Posterior cingulate gyrus (tissue), 11 donors: ENCODE measurements around the gene TFPT.
"Not testable (repeated sequence)": the region's sequence is repeated elsewhere in the genome, so short reads cannot be mapped to it uniquely, and the experiment has no call there.

Experiments
- DNase-seq, 10 donors: peaks; one replicate each; pipeline versions ENCODE4 v3.0.0 to v3.0.0-alpha.2; 2020 to 2021; ENCODE audit warnings: mixed read lengths in 3 of 10
- intact Hi-C: fragments of 100-400 bp; cut with DNase I; formaldehyde crosslinking; loops from one replicate; pipeline ENCODE4 v1.15.1; 2023

The TFPT gene

DNA sequence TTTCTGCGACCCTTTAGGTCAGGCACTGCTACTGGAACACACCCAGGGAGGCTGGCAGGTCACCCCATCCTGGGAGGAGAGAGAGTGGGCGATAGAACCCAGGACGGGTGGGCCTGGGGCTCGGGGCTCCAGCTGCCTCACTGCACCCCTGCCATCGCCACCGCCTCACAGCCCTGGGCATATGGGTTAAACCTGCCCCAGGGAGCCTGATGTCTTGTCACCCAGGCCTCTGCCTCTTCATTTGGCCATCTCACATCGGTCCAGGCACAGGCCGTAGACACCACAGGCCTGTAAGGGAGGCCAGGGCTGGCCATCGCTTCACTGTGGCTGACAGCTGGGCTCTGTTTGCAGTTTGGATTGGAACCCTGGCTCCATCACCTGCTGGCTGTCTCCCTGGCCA is 10.3 kb upstream of the TFPT start:
- DNase-seq = no peak

DNA sequence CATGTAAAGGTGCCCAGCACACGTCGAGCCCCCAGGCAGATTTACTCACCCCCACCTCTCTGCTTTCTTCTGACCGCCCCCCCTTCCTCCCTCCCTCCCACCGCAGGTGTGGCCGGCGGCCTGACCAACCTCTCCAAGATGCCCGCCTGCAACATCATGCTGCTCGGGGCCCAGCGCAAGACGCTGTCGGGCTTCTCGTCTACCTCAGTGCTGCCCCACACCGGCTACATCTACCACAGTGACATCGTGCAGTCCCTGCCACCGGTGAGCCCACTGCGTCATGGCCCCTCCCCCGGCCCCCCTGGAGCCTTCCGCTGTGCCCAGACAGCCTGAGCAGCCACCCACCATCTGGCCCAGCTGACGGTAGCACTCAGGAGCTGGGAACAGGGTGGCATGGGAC is 8.9 kb upstream of the TFPT start:
- DNase-seq = no peak
- intact Hi-C loops = no loop called here

More for the DNA sequence above, 10.3 kb upstream of the TFPT start:
- intact Hi-C loops = no loop called here

DNA sequence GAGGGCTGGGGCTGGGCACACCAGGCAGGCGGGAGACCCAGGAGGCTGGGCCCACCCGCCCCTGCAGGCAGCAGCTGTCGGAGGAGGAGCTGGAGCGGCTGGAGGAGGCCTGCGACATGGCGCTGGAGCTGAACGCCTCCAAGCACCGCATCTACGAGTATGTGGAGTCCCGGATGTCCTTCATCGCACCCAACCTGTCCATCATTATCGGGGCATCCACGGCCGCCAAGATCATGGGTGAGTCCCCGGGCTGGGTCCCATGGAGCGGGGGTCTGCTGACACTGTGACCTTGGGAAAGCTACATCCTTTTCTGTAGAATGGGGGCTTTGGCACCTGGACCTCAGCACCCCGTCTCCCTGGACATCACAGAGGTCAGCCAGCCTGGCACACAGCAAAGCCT is 8.2 kb upstream of the TFPT start:
- intact Hi-C loops = no loop called here
- DNase-seq = no peak

DNA sequence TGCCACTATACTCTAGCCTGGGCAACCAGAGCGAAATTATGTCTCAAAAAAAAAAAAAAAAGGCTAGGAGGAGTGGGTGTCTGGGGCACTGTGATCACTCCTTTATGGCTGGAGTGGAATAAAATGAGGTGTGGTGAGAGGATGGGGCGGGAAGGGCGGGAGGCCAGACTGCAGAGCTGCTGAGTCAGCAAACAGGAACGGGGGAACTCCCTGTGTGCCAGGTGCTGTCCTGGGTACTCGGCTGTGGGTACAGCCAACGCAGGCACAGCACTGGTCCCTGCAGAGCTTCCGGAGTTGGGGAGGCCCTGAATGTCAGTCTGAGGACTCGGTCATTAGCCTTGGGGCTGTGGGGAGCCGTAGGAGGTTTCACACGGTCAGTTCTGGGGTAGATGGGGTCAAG is 5.8 kb upstream of the TFPT start:
- DNase-seq = no peak
- intact Hi-C loops = no loop called here

DNA sequence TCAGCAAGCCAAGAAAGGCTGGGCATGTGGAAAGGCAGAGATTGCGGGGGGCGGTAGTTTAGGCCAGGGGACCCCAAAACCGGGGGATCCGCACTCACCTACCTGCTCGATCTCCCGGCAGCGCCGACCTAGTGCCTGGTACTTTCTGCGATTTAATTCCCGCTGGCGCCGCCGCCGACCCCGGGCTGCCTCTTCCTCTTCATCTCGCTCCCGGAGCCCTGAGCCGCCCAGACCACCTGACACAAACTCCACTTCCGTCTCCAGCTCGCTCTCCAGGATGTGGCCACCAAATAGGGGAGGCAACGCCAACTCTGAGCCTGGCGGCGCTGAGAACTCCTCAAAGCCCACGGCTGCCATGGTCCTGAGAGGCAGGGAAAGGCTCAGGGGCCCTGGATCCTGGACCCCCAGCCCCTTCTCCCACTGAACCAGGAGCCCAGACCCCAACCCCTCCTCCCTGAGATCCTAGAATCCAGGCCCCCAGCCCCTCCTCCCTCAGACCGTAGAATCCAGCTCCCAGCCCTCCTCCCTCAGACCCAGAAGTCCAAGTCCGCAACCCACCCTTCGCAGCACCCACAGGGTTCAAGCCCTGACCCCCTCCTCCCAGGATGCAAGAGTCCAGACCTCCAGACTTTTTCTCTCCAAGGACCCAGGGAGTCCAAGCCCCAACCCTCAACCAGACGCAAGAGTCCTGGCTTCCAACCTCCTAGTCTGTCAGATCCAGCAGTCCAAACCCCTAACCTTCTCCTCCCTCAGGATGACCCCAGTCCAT is 933 bp downstream of the TFPT start:
- peak in 8 of 10 donors; percentile 33 to 94 (median 48) for DNase-seq
- intact Hi-C loops = loop anchor here (1.0 kb wide), 2 partner anchors 12 to 23 kb away; partner anchors contain the start of genes CNOT3 and NDUFA3

DNA sequence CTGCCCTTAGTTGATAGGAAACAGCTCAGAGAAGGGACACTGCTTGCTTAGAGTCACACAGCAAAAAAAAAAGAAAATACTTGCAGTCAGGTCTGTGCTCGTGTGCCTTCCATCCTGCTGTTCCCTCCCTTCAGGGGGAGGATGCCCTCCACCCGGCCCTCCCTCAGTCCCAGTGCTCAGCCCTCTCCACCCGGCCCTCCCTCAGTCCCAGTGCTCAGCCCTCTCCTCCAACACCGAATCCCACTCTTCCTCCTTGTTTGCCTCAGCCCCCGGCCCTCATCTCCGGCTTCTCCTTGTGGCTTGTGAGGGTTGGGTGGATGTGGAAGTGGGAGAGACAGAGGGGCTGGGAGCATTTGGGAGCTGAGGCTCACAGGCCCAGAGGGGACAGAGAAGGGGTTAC is 5.8 kb downstream of the TFPT start:
- peak in 3 of 10 donors; percentile 56 to 87 (median 66) for DNase-seq
- intact Hi-C loops = loop anchor here (10.0 kb wide), 1 partner anchor 125 kb away; no protein-coding TSS in a partner anchor

DNA sequence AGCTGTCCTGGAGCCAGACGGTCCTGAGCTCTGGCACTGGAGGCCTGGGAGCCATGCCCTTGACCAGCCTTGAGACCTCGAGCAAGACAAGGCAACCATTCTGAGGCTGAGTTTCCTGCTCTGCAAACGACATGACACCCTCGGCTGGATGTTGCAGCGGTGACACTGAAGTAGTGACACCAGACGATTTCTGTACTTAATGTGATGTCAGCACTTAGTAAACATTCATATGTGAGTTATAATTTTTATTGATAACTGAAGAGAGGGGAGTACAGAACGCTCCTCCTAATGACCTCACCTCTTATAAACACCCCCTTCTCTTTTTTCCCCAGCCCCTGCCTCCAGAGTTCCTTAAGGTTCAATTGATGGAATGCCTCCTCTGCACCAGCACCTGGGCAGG is 7.0 kb downstream of the TFPT start:
- intact Hi-C loops = loop anchor here (10.0 kb wide), 1 partner anchor 124 kb away; no protein-coding TSS in a partner anchor
- peak in 2 of 10 donors; percentile 14 to 26 for DNase-seq

DNA sequence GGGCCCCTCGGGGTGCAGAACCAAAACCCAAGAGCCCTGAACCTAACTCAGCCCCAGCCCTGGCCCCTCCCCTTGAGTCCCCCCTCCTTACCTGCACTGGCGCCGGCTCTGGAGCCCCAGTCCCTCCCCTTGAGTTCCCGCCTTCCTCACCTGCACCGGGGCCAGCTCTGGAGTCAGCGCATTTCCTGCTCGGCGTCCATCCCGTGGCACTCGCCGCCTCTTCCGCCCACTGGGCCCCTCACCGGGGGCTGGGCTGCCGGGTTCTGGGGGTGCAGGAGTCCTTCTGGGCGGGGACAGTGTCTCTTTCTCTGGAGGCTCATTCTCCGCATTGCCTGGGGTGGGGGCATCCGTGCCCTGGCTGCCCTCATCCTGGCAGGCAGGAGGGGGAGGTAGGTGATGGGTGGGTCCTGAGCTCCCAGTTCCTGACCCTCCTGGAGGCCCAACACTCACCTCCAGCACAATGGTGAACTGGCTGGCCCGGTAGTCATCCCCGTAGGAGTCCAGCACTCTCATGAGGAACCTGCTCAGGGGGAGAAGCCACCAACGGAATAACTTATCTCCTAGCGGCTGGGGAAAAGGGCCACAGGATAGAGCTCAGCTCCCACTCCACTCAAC is 7.5 kb downstream of the TFPT start:
- intact Hi-C loops = loop anchor here (10.0 kb wide), 1 partner anchor 123 kb away; no protein-coding TSS in a partner anchor
- DNase-seq = peak in 3 of 10 donors; percentile 48 to 66 (median 52)

DNA sequence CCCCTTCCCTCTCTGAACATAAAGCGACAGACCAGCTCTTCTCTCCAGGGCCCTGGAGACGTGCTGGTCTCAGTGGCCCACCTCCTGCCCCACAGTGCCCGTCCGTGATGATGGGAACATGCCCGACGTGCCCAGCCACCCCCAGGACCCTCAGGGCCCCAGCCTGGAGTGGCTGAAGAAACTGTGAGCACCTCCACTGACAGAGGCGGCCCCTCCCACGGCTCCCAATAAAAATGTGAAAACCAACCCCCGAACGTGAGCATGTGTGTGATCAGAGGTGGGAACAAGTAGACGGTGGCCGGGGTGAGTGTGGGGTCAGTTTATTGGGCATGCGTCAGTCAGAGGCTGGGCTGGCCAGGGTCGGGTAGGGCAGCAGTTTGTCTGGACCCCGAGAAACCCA is 8.7 kb downstream of the TFPT start:
- intact Hi-C loops = loop anchor here (10.0 kb wide), 1 partner anchor 122 kb away; no protein-coding TSS in a partner anchor
- peak in 2 of 10 donors; percentile 44 to 50 for DNase-seq

DNA sequence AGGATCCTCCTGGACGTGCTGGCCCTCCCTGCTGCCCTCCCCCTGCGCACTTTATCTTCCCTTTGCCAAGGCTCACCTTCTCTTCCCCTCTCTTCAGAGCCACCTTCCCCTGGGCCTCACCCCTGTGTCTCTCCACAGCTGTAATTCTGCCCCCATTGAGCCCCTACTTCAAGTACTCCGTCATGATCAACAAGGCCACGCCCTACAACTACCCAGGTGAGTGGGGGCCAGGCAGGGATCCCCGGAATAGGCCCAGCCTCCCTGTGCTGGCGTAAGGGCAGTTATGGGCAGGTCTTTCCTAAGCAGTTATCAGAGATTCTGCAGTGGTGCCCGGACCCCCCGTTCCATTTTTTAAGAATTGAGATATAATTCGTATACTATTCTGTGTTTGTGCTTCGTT is 9.7 kb downstream of the TFPT start:
- peak in 3 of 10 donors; percentile 18 to 55 (median 34) for DNase-seq
- intact Hi-C loops = loop anchor here (10.0 kb wide), 1 partner anchor 121 kb away; no protein-coding TSS in a partner anchor

DNA sequence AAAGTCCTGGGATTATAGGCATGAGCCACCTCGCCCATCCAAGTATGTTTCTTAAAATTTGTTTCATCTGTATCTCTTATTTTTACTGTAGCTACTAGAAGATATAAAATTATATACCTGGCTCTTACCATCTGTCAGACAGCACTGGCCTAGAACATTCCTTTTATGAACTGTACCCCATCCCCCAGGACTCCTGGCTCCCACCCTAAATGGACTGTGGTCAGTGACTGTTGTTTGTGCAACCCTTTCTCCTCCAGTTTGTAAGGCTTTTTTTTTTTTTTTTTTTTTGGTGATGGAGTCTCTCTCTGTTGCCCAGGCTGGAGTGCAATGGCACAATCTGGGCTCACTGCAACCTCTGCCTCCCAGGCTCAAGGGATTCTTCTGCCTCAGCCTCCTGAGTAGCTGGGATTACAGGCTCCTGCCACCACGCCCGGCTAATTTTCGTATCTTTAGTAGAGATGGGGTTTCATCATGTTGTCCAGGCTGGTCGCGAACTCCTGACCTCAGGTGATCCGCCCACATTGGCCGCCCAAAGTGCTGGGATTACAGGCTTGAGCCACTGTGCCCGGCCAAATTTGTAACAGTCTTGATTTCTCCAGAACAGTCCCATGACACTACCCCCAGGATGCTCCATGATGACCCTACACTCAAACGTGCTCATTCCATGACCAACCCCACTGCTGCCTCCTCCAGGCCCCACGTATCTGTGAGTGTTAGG is 10.3 kb downstream of the TFPT start:
- intact Hi-C loops = loop anchor here (10.0 kb wide), 1 partner anchor 120 kb away; no protein-coding TSS in a partner anchor
- DNase-seq = peak in 3 of 10 donors; percentile 8 to 55 (median 49)

DNA sequence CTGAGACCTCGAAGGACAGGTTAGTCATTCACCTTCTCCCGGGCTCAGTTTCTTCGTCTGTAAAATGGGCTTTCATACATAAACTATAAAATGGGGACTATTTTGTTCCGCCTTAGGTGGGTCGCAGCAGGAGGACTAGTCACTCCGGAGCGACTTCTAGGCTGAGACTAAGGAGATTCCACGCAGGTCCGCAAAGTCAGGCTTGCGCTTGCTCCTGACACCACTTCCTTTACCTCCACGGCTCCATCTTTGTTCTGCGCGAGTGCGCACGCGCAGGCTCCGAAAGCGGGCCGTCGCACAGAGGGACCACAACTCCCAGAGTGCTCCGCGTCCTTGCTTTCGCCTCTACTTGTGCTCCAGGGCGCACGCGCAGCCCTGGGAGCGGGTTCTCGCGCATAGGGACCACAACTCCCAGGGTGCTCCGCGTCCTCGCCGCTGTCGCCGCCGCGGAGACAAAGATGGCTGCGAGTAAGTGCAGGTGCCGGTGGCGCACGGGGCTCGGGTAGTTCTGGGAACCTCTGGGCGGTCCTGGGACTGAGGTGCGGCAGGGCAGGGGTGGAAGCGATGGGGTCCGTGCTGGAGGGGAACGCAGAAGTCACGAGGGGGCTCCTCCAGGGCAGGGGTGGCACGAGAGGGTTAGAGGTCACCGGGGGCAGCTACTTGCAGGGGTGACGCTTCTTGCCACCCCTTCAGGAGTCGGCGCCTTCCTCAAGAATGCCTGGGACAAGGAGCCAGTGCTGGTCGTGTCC is 12.9 kb downstream of the TFPT start, which contains the start of gene NDUFA3:
Gene NDUFA3 (plus strand): TSS at position 435 of the 749 bp plus-strand sequence. CDS start 24 bp downstream, at position 459.
- intact Hi-C loops = loop anchor here (1.0 to 10.0 kb wide), 3 partner anchors 13 to 118 kb away; partner anchors contain the start of genes CNOT3, PRPF31 and TFPT
- DNase-seq = peak; percentile 96 to 100 (median 98)

DNA sequence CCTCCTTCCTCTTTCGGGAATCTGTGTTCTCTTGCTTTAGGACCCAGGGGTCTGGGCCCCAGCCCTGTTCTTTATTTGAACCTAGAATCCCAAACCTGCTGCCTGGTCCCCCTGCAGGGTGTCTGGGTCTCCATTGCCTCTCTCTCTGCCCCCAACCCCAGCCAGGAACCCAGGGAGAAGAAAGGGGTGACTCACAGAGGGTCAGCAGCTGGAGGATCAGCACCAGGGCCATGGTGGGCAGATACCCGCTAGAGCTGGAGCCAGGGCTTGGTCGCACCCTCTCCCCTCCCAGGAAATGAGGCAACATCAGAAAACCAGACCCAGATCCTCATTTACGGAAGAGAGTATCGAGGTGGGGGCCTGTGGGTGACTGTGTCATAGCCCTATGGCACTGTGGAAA is 14.9 kb downstream of the TFPT start, which contains the start of gene OSCAR:
Gene OSCAR (minus strand): TSS at position 243 of the 400 bp plus-strand sequence. CDS start 11 bp downstream, at position 232.
- intact Hi-C loops = loop anchor here (10.0 kb wide), 1 partner anchor 116 kb away; no protein-coding TSS in a partner anchor
- peak in 3 of 10 donors; percentile 60 to 78 (median 64) for DNase-seq

DNA sequence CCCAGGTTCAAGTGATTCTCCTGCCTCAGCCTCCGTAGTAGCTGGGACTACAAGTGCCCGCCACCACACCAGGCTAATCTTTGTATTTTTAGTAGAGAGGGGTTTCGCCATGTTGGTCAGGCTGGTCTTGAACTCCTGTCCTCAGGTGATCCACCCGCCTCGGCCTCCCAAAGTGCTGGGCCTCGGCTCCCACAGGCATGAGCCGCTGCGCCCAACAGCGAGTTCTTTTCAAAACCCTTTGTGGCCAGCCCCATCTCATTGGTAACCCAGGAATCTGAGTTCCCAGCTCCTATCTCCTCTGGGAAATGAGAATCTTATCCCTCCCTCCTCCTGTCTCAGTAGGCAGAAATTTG is 15.6 kb downstream of the TFPT start:
- DNase-seq = peak in 2 of 10 donors; percentile 27 to 37
- intact Hi-C loops = loop anchor here (10.0 kb wide), 1 partner anchor 115 kb away; no protein-coding TSS in a partner anchor

DNA sequence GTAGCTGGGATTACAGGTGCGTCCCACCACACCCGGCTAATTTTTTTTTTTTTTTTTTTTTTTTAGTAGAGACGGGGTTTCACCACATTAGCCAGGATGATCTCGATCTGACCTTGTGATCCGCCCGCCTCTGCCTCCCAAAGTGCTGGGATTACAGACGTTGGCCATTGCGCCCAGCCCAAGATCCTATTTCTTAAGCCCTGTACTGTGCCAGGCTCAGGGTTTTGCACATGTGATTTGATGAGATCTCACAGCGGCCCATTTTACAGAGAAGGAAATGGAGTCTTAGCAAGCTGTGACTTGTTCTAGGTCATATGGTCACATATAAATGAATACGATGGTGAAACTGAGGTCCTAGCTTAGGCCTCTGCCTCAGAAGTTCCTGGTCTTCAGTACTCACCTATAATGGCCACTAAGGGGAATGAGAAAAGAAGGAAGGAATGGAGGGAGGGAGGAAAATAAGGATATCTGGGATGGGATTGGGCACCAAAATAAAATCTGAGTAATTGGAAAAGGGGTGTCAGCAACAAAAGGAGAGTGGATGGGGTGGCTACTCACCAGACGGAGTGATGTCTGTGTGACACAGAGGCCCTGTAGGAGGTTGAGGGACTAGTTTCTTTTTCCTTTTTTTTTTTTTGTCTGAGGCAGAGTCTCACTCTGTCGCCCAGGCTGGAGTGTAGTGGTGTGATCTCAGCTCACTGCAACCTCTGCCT is 16.1 kb downstream of the TFPT start:
- intact Hi-C loops = no loop called here

DNA sequence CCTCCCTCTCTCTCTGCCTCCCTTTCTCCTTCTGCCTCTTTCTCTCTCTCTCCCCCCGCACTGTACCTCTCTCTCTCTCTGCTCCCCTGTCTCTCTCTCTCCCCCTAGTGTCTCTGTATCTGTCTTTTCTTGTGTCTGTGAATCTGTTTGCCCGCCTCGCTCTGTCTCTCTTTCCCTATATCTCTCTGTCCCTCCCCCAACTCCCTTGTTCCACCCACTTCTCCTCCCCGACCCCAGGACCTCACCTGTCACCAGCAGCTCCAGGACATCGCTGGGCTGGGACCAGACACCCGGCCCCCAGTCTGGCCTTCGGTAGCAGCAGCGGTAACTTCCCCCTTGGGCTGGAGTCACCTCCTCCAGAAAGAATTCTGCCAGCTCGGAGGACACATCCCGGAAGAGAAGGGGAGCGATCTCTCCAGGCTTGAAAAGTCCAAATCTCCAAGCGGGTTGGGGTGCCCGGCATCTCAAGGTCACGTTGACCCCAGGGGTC is 18.8 kb downstream of the TFPT start:
- DNase-seq = peak in 3 of 10 donors; percentile 70 to 77 (median 74)
- intact Hi-C loops = no loop called here

More for the DNA sequence above, 16.1 kb downstream of the TFPT start:
- peak in 2 of 10 donors; percentile 17 to 31 for DNase-seq

DNA sequence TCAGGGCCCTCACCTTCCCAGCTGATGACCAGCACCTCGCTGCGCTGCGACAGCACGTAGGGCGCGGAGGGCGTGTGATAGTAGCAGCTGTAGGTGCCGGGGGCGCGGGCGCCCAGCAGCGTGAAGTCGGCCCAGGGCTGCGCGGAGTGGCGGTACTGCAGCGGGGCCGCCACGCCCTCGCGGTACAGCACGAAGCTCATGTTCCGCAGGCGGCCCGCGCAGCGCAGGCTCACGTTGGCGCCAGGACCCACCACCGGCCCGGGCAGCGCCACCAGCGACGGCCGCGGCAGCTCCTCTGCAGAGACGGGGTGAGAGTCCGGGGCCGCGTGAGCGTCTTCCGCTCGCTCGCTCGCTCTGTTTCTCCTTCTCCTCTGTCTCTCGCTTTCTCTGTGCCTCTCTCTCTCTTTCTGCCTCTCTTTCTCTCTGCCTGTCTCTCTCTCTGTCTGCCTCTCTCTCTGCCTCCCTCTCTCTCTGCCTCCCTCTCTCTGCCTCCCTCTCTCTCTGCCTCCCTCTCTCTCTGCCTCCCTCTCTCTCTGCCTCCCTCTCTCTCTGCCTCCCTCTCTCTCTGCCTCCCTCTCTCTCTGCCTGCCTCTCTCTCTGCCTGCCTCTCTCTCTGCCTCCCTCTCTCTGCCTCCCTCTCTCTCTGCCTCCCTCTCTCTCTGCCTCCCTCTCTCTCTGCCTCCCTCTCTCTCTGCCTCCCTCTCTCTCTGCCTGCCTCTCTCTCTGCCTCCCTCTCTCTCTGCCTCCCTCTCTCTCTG is 19.4 kb downstream of the TFPT start:
- peak in 8 of 10 donors; percentile 24 to 92 (median 48) for DNase-seq
- intact Hi-C loops = not testable (repeated sequence)
